ENCODE data around the gene BRD7. TPM values are rescaled to one million over a fixed set of nuclear protein-coding genes. Genes with fewer than 3 reads are reported as not detected.

Gene BRD7
- total and polyA plus RNA-seq, 10 of the 15 experiments (the other 5 are each of a cell fraction or from before 2014, with no cell fraction given) = 16.9 to 74.7 (median 52.0) TPM

- TF ChIP-seq ZBTB11 (CRISPR knock-in tag; IDR thresholded peaks at IDR 0.05) (no peak), HDAC2 (IDR thresholded peaks at IDR 0.05) (no peak), PML (IDR thresholded peaks at IDR 0.05; ENCODE audit: low read length) (no peak), STAT3 (IDR thresholded peaks at IDR 0.05; ENCODE audit: low read depth, low read length) (no peak)
Observed at GRCh38 chr16:50293994-50294855, 74.6 kb downstream of the BRD7 start (continued).

- no peak overlapping the region for H3K27ac ChIP-seq (ENCODE audit: control insufficient read depth, insufficient read depth)
- SMC1A ChIA-PET (ENCODE audit: uncharacterized antibody, unreplicated experiment) = no interaction called here
- no peaks in the 10 kb centered on the region for H3K4me1 ChIP-seq (ENCODE audit: control insufficient read depth, insufficient read depth, low read length)
- CTCF ChIA-PET = no interaction called here
- WGBS (ENCODE audit: insufficient coverage, insufficient replicate concordance, low lambda C conversion rate, missing lambda C conversion rate) = 97% methylated on average over 20 of the region's 20 CpGs
- intact Hi-C loops (cut with micrococcal nuclease; ENCODE audit: unreplicated experiment) = no loop called here
- H3K79me2 ChIP-seq (ENCODE audit: control insufficient read depth, insufficient read depth, low read length) = no peaks in the 10 kb centered on the region
- RAD21 ChIA-PET (ENCODE audit: unreplicated experiment) = no interaction called here
- no peak overlapping the region for H3K4me2 ChIP-seq (ENCODE audit: control insufficient read depth, insufficient read depth)
- no peaks in the 10 kb centered on the region for H3K27me3 ChIP-seq (replicated peaks in 1 of 2; ENCODE audit: control insufficient read depth in 2 of 2, insufficient read depth in 2 of 2, low read length in 1 of 2)
- BruUV-seq (replicated peaks) = no TSS peak
- in situ Hi-C loops (cut with MboI) = no loop called here
- no peak overlapping the region for H3K4me3 ChIP-seq
- FAIRE-seq (no peak), ATAC-seq (no peak), DNase-seq (ENCODE audit: low read depth, low spot score) (no peak)
- no peaks in the 10 kb centered on the region for H3K9me3 ChIP-seq (replicated peaks; ENCODE audit: control insufficient read depth, insufficient read depth, low read length)
- no peaks in the 10 kb centered on the region for H4K20me1 ChIP-seq (ENCODE audit: control insufficient read depth, insufficient read depth)
- peaks cover 23 to 51% of the 10 kb centered on the region in 2 experiments for H3K36me3 ChIP-seq (ENCODE audit: control insufficient read depth in 2 of 2, insufficient read depth in 2 of 2, low read length in 1 of 2)
- H3K9ac ChIP-seq (ENCODE audit: control insufficient read depth, insufficient read depth, low read length) = no peak overlapping the region
- no peak overlapping the region for H2AFZ ChIP-seq (ENCODE audit: control insufficient read depth, low read depth, low read length)
- POLR2A ChIA-PET = no interaction called here
- TF ChIP-seq EZH2 (IDR thresholded peaks at IDR 0.05; ENCODE audit: borderline replicate concordance, control insufficient read depth, low read depth, low read length) (no peak), MTA3 (IDR thresholded peaks at IDR 0.05; ENCODE audit: borderline replicate concordance, low read length) (no peak), JUNB (IDR thresholded peaks at IDR 0.05) (no peak), BCL11A (IDR thresholded peaks at IDR 0.05; ENCODE audit: low read depth, low read length) (no peak), SP1 (IDR thresholded peaks at IDR 0.05; ENCODE audit: low read depth, low read length) (no peak), BACH1 (IDR thresholded peaks at IDR 0.05; ENCODE audit: borderline replicate concordance) (no peak), HDGF (IDR thresholded peaks at IDR 0.05) (no peak), SKIL (IDR thresholded peaks at IDR 0.05; ENCODE audit: low read depth, poor library complexity, severe bottlenecking) (no peak), TAF1 (IDR thresholded peaks at IDR 0.05; ENCODE audit: borderline replicate concordance, low read depth, low read length) (no peak), ASH2L (IDR thresholded peaks at IDR 0.05; ENCODE audit: borderline replicate concordance, low read depth) (no peak), CREB1 (IDR thresholded peaks at IDR 0.05; ENCODE audit: low read depth) (no peak), CHD4 (IDR thresholded peaks at IDR 0.05) (no peak), KAT2A (conservative IDR thresholded peaks at IDR 0.05; ENCODE audit: control insufficient read depth, low read depth, low read length) (no peak), NR2C1 (IDR thresholded peaks at IDR 0.05) (no peak)
Observed at GRCh38 chr16:50293041-50293783, 75.6 kb downstream of the BRD7 start.

Measured in GM12878 (cell line).